GM10266 (cell line): ENCODE results near the gene PPM1L.
A peak's percentile ranks its signal among the peaks of the same experiment; 100 is the strongest.

Experiments
- DNase-seq: peaks from one replicate; pipeline ENCODE4 v3.0.0; 2012; ENCODE audit errors: extremely low spot score
- TF ChIP-seq, protein P1 (sequence below): IDR thresholded peaks from 2 replicates; pipeline ENCODE4 v1.5.1; 2012; ENCODE audit warnings: mild to moderate bottlenecking, low read depth; ENCODE audit not compliant: control insufficient read depth, insufficient read depth; ENCODE audit errors: missing control alignments

The PPM1L gene

DNA sequence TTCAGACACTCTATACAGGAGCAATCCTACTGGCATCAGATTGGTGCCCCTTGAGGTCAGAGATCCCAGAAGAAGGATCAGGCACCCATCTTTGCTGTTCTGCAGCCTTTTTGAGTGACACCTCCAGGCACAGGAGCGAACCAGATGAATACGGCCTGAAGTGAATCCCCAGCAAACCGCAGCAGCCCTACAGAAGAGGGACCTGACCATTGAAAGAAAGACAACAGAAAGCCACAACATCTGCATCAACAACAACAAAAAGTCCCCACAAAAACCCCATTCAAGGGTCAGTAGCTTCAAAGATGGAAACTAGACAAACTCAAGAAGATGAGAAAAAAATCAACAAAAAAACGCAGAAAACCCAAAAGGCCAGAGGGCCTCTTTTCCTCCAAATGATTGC is 130.4 kb downstream of the PPM1L start:
- DNase-seq: peak; percentile 16
- TF ChIP-seq, protein P1, sequence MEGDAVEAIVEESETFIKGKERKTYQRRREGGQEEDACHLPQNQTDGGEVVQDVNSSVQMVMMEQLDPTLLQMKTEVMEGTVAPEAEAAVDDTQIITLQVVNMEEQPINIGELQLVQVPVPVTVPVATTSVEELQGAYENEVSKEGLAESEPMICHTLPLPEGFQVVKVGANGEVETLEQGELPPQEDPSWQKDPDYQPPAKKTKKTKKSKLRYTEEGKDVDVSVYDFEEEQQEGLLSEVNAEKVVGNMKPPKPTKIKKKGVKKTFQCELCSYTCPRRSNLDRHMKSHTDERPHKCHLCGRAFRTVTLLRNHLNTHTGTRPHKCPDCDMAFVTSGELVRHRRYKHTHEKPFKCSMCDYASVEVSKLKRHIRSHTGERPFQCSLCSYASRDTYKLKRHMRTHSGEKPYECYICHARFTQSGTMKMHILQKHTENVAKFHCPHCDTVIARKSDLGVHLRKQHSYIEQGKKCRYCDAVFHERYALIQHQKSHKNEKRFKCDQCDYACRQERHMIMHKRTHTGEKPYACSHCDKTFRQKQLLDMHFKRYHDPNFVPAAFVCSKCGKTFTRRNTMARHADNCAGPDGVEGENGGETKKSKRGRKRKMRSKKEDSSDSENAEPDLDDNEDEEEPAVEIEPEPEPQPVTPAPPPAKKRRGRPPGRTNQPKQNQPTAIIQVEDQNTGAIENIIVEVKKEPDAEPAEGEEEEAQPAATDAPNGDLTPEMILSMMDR: no peak

DNA sequence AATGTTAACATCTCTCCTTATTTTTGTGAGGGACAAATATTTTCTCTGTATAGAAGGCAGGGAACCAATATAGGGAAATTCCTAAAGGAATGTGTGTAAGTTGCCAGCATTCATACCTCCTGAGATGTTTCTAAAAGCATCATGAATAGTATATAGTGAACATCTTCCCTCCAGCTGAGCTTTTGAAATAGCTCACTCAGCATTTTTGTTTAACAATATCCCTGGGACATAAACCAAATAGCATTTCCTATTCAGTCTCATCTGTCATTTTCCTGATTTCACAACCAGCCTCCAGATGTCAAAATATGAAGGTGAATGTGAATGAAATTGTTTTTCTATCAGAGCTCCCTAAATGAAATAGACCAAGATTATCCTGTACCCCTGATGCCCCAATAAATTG is 137.2 kb downstream of the PPM1L start:
- TF ChIP-seq, protein P1: no peak
- no peak for DNase-seq

DNA sequence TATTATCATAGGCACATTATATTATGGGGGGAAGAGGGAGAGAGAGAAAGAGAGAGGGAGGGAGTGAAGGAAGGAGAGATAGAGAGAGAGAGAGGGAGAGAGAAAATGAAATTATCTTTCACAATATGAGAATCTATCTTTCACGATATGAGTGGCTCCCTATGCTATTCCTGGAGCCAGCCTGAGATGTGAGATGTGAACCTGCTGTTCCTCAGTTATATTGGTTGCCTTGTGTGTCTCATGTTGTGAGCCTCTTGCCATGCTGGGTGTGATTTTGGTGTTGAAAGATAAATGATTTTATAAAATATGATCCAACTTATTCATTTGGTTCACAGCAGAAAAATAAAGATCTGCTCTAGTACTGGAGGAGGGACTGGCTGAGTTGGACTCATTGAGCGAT is 148.7 kb downstream of the PPM1L start:
- DNase-seq: no peak
- TF ChIP-seq, protein P1: no peak

DNA sequence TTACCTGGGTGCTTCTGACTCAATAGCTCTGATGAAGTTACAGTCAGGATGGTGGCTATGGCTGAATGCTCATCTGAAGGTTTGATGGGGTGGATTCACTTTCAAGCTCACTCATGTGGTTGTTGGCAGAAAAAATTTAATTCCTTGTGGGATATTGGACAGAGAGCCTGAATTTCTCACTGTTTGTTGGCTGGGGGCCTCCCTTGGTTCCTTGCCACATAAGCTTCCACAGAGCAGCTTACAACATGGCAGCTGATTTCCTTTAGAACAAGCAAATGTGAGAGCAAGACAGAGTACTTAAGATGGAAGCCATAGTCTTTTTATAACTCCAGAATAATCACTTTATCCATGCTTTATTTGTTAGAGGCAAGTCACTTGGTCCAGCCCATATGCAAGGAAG is 150.6 kb downstream of the PPM1L start:
- no peak for DNase-seq
- TF ChIP-seq, protein P1: no peak

DNA sequence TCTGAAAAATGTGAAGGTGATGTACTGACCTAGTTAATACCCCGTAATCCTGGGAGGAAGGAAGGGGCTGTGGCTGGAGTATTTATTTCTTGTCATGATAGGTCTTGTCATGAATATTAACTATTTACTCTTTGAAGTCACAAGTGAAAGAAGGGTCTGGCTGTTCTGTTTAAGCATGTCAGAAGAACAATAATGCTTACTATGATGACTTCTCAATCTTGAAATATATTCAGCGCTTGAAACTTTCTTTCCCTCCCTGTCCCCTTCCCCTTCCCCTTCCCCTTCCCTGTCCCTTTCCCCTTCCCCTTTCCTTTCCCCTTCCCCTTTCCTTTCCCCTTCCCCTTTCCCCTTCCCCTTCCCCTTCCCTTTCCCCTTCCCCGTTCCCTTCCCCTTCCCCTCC is 153.9 kb downstream of the PPM1L start:
- TF ChIP-seq, protein P1: no peak
- no peak for DNase-seq

DNA sequence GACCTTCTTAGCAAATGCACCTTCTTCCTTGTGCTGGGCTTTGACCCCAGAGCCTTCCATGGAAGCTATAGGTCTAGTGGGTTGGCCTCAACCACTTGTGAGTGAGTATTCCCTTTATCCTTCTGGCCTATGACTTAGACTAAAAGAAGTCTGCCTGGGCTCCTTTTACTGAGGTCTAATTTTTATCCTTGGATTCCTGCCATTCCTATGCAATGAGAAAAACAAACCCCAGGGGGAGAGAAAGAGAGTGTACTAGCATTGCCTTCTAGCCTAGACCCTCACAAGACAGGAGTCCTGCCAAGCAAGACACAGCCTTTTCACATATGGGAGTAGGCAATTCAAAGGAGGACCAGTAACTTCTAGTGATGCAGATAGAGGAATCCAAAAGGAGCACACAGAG is 155.4 kb downstream of the PPM1L start:
- TF ChIP-seq, protein P1: no peak
- DNase-seq: no peak

DNA sequence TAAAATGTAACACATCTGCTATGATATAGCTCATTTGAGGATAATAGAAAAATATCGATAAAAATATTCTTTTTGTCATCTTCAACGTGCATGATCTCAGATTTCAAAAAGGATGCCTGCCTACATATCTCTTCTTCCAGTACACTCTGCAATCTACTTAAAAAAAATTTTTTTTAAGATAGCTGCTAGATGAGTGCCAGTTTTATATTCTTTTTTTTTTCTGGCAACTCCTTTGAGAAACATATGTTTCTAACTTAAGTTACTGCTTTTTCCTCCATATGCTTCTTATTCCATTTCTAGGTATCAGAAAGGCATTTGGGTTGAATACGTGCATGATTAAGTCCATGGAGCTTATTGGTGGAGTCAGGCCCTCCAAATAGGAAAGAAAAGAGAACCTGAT is 160.4 kb downstream of the PPM1L start:
- no peak for DNase-seq
- TF ChIP-seq, protein P1: no peak
